Loucy (cell line): ENCODE results near the gene LRRC42.

Experiments used
- H2AFZ ChIP-seq: fragments of 200-600 bp; sonication (generic); 2 replicates; pipeline ENCODE4 v1.6.0; 2016; ENCODE audit warnings: antibody characterized with exemption, mild to moderate bottlenecking, low read length, moderate library complexity
- H3F3A ChIP-seq: fragments of 200-600 bp; 2 replicates; pipeline ENCODE4 v1.6.0; 2016; ENCODE audit warnings: antibody characterized with exemption, low read depth, mild to moderate bottlenecking
- H3K27me3 ChIP-seq: fragments of 200-600 bp; sonication (generic); 2 replicates; pipeline ENCODE4 v1.6.1; 2014; ENCODE audit warnings: low read length, mild to moderate bottlenecking; ENCODE audit not compliant: insufficient read depth, poor library complexity, severe bottlenecking
- H3K36me3 ChIP-seq: fragments of 200-600 bp; sonication (generic); 2 replicates; pipeline ENCODE4 v1.6.1; 2016; ENCODE audit warnings: low read length; ENCODE audit not compliant: insufficient read depth
- H3K4me1 ChIP-seq: fragments of 200-600 bp; sonication (generic); 2 replicates; pipeline ENCODE4 v1.5.1; 2014; ENCODE audit warnings: low read length, mild to moderate bottlenecking; ENCODE audit not compliant: insufficient read depth, poor library complexity, severe bottlenecking
- H3K4me2 ChIP-seq: fragments of 200-600 bp; sonication (generic); 2 replicates; pipeline ENCODE4 v1.6.0; 2014; ENCODE audit warnings: antibody characterized with exemption, low read length, low read depth, mild to moderate bottlenecking; ENCODE audit not compliant: poor library complexity, severe bottlenecking
- H3K4me3 ChIP-seq: fragments of 200-600 bp; sonication (generic); 2 replicates; pipeline ENCODE4 v1.5.1; 2014; ENCODE audit warnings: low read length, mild to moderate bottlenecking, mixed read lengths; ENCODE audit not compliant: poor library complexity, severe bottlenecking
- H3K79me2 ChIP-seq: fragments of 200-600 bp; sonication (generic); 2 replicates; pipeline ENCODE4 v1.6.1; 2014; ENCODE audit warnings: low read length; ENCODE audit not compliant: insufficient read depth
- H3K9ac ChIP-seq: fragments of 200-600 bp; sonication (generic); 2 replicates; pipeline ENCODE4 v1.6.0; 2014; ENCODE audit warnings: mild to moderate bottlenecking, low read depth, low read length, moderate library complexity; ENCODE audit not compliant: poor library complexity, severe bottlenecking
- H3K9me2 ChIP-seq: fragments of 200-600 bp; sonication (generic); replicated peaks from 2 replicates; pipeline ENCODE4 v1.6.1; 2016; ENCODE audit warnings: low read depth, low read length, mixed read lengths
- H3K9me3 ChIP-seq: fragments of 200-600 bp; sonication (generic); 2 replicates; pipeline ENCODE4 v1.6.1; 2014; ENCODE audit warnings: mild to moderate bottlenecking, antibody characterized with exemption, low read length, low read depth; ENCODE audit not compliant: insufficient read depth
- H4K20me1 ChIP-seq: fragments of 200-600 bp; sonication (generic); 2 replicates; pipeline ENCODE4 v1.6.0; 2014; ENCODE audit warnings: antibody characterized with exemption, low read length, mild to moderate bottlenecking; ENCODE audit not compliant: insufficient read depth, poor library complexity, severe bottlenecking
- EZH2phosphoT487 ChIP-seq: fragments of 200-600 bp; IDR thresholded peaks from 2 replicates; pipeline ENCODE4 v1.6.1; 2018; ENCODE audit warnings: antibody characterized with exemption, mild to moderate bottlenecking, moderate library complexity, borderline replicate concordance
- TF ChIP-seq, protein P1 (sequence below): fragments of 200-600 bp; sonication (generic); conservative IDR thresholded peaks from 2 replicates; pipeline ENCODE4 v1.5.1; 2014; ENCODE audit warnings: mild to moderate bottlenecking, antibody characterized with exemption, low read length

The LRRC42 gene

GRCh38 chr1:53913352-53914033, 32.7 kb upstream of the LRRC42 start:
- TF ChIP-seq EZH2phosphoT487: no peak
- TF ChIP-seq, protein P1, sequence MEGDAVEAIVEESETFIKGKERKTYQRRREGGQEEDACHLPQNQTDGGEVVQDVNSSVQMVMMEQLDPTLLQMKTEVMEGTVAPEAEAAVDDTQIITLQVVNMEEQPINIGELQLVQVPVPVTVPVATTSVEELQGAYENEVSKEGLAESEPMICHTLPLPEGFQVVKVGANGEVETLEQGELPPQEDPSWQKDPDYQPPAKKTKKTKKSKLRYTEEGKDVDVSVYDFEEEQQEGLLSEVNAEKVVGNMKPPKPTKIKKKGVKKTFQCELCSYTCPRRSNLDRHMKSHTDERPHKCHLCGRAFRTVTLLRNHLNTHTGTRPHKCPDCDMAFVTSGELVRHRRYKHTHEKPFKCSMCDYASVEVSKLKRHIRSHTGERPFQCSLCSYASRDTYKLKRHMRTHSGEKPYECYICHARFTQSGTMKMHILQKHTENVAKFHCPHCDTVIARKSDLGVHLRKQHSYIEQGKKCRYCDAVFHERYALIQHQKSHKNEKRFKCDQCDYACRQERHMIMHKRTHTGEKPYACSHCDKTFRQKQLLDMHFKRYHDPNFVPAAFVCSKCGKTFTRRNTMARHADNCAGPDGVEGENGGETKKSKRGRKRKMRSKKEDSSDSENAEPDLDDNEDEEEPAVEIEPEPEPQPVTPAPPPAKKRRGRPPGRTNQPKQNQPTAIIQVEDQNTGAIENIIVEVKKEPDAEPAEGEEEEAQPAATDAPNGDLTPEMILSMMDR: 0 out of 2 replicates have a peak, but pooled peaks have one; percentile 11
- Histone ChIP-seq H2AFZ (no peak overlapping the region), H3K36me3 (peaks cover 13% of the 10 kb centered on the region; the same call in 1 of the 2 replicates), H3K4me3 (no peak overlapping the region), H3F3A (no peaks in the 10 kb centered on the region), H3K9ac (no peak overlapping the region), H3K27me3 (no peaks in the 10 kb centered on the region), H3K9me2 (no peaks in the 10 kb centered on the region), H3K4me2 (no peak overlapping the region), H4K20me1 (no peaks in the 10 kb centered on the region), H3K9me3 (no peaks in the 10 kb centered on the region), H3K4me1 (peaks cover 5% of the 10 kb centered on the region), H3K79me2 (no peaks in the 10 kb centered on the region)

GRCh38 chr1:53918343-53918742, 27.8 kb upstream of the LRRC42 start:
- H3K79me2 ChIP-seq: no peaks in the 10 kb centered on the region
- H3K9me3 ChIP-seq: no peaks in the 10 kb centered on the region
- no peak overlapping the region for H3K4me3 ChIP-seq
- H2AFZ ChIP-seq: no peak overlapping the region
- no peaks in the 10 kb centered on the region for H3K27me3 ChIP-seq
- no peaks in the 10 kb centered on the region for H4K20me1 ChIP-seq
- H3K36me3 ChIP-seq: peaks cover 33% of the 10 kb centered on the region
- peaks cover 26% of the 10 kb centered on the region for H3K4me1 ChIP-seq
- no peak for TF ChIP-seq EZH2phosphoT487
- TF ChIP-seq, protein P1: no peak
- peaks cover 11% of the 10 kb centered on the region; the same call in 1 of the 2 replicates for H3F3A ChIP-seq
- H3K9me2 ChIP-seq: no peaks in the 10 kb centered on the region
- no peak overlapping the region for H3K4me2 ChIP-seq
- H3K9ac ChIP-seq: no peak overlapping the region

DNA sequence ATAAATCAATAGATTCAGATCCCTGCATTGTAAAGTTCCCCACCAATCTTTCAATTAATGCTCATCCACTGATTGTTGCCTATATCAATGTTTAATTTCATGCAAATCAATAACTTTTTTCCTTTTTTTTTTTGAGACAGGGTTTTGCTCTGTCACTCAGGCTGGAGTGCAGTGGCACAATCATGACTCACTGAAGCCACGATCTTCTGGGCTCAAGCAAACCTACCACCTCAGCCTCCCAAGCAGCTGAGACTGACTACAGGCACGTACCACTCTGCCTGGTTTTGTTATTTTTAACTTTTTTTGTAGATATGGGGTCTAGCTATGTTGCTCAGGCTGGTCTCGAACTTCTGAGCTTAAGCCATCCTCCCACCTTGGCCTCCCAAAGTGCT, 26.5 kb upstream of the LRRC42 start:
- Histone ChIP-seq H3K79me2 (no peaks in the 10 kb centered on the region), H3K36me3 (peaks cover 41% of the 10 kb centered on the region), H3K4me3 (peak overlapping the region; percentile 4), H3K9ac (no peak overlapping the region), H3K27me3 (no peaks in the 10 kb centered on the region), H3K9me3 (no peaks in the 10 kb centered on the region), H3K4me2 (peak overlapping the region; percentile 34), H3K4me1 (peaks cover 26% of the 10 kb centered on the region), H4K20me1 (no peaks in the 10 kb centered on the region), H2AFZ (no peak overlapping the region), H3K9me2 (no peaks in the 10 kb centered on the region), H3F3A (peaks cover 11% of the 10 kb centered on the region; the same call in 1 of the 2 replicates)
- no peak for TF ChIP-seq EZH2phosphoT487
- TF ChIP-seq, protein P1: no peak
